SK-N-SH (cell line): Measurements from ENCODE around the gene CCRL2. TPM values are rescaled to one million over a fixed set of nuclear protein-coding genes. Genes with fewer than 3 reads are reported as not detected.

Experiments used
- CTCF ChIA-PET: fragments of 300-600, 350-600 bp; formaldehyde crosslinking; extraction: SDS; loops from one replicate; lab custom pipeline; 2021; lab: Yijun Ruan, JAX
- POLR2A ChIA-PET: fragments of 350-600 bp; sonication (Branson Sonifier 250); formaldehyde crosslinking; extraction: SDS; loops from one replicate; lab custom pipeline; 2020; ENCODE audit warnings: antibody characterized with exemption, inconsistent platforms; lab: Yijun Ruan, JAX
- DNase-seq: peaks from one replicate; pipeline ENCODE4 v3.0.0; 2012
- H2AFZ ChIP-seq: fragments of 200-600 bp; sonication (generic); 2 replicates; pipeline ENCODE4 v1.8.1; 2016; ENCODE audit warnings: antibody characterized with exemption, mild to moderate bottlenecking, low read depth
- H3F3A ChIP-seq: fragments of 200-600 bp; sonication (generic); replicated peaks from 2 replicates; pipeline ENCODE3; 2016; ENCODE audit warnings: antibody characterized with exemption, mild to moderate bottlenecking; ENCODE audit not compliant: insufficient read depth
- H3K27ac ChIP-seq, 2 experiments: fragments of 200-500 bp in 1 of 2; fragments of 200-600 bp in 1 of 2; sonication (Bioruptor generic) in 1 of 2; sonication (generic), shearing (Covaris generic) in 1 of 2; 2 replicates each; pipeline versions ENCODE4 v1.5.1 to v1.6.1; 2014 to 2016; ENCODE audit warnings: low read depth in 2 of 2, inconsistent platforms in 1 of 2, low read length in 1 of 2, mild to moderate bottlenecking in 1 of 2, mixed read lengths in 1 of 2
- H3K27me3 ChIP-seq: fragments of 200-600 bp; sonication (generic), shearing (Covaris generic); 2 replicates; pipeline ENCODE4 v1.6.1; 2016; ENCODE audit warnings: mixed run types; ENCODE audit not compliant: insufficient read depth
- H3K36me3 ChIP-seq, 2 experiments: fragments of 200-500 bp in 1 of 2; fragments of 200-600 bp in 1 of 2; sonication (Bioruptor generic) in 1 of 2; sonication (generic) in 1 of 2; replicated peaks in 1 of 2; 2 replicates each; pipeline versions ENCODE3 to v1.5.1; 2014 to 2016; ENCODE audit warnings: low read length in 1 of 2, mild to moderate bottlenecking in 1 of 2; ENCODE audit not compliant: insufficient read depth in 2 of 2, control insufficient read depth in 1 of 2
- H3K4me1 ChIP-seq, 2 experiments: fragments of 200-500 bp in 1 of 2; fragments of 200-600 bp in 1 of 2; sonication (Bioruptor generic) in 1 of 2; sonication (generic), shearing (Covaris generic) in 1 of 2; 2 replicates each; pipeline versions ENCODE4 v1.5.1 to v1.6.1; 2014 to 2016; ENCODE audit warnings: low read depth in 1 of 2, low read length in 1 of 2, mixed run types in 1 of 2; ENCODE audit not compliant: insufficient read depth in 2 of 2, control insufficient read depth in 1 of 2
- H3K4me2 ChIP-seq: fragments of 200-600 bp; sonication (generic), shearing (Covaris generic); 2 replicates; pipeline ENCODE4 v1.6.1; 2017; ENCODE audit warnings: mixed run types
- H3K4me3 ChIP-seq, 2 experiments: fragments of 200-500 bp in 1 of 2; fragments of 200-600 bp in 1 of 2; sonication (Bioruptor generic) in 1 of 2; sonication (generic), shearing (Covaris generic) in 1 of 2; 2 replicates each; pipeline versions ENCODE4 v1.5.1 to v1.8.1; 2014 to 2016; ENCODE audit warnings: low read depth in 2 of 2, inconsistent platforms in 1 of 2, low read length in 1 of 2, mild to moderate bottlenecking in 1 of 2, mixed read lengths in 1 of 2, moderate library complexity in 1 of 2
- H3K79me2 ChIP-seq: fragments of 200-600 bp; sonication (generic); 2 replicates; pipeline ENCODE4 v1.8.1; 2017; ENCODE audit warnings: mild to moderate bottlenecking; ENCODE audit not compliant: insufficient read depth
- H3K9ac ChIP-seq: fragments of 200-600 bp; sonication (generic); 2 replicates; pipeline ENCODE4 v1.6.1; 2017; ENCODE audit warnings: mixed run types
- H3K9me2 ChIP-seq: fragments of 200-600 bp; sonication (generic); 2 replicates; pipeline ENCODE4 v1.6.1; 2017; ENCODE audit warnings: mixed run types
- H3K9me3 ChIP-seq: fragments of 200-600 bp; sonication (generic); 2 replicates; pipeline ENCODE4 v1.6.1; 2017; ENCODE audit warnings: mixed run types, mild to moderate bottlenecking, moderate library complexity
- H4K20me1 ChIP-seq: fragments of 200-600 bp; sonication (generic); 2 replicates; pipeline ENCODE4 v1.6.1; 2017; ENCODE audit warnings: mild to moderate bottlenecking, mixed run types; ENCODE audit not compliant: insufficient read depth
- CHD2 ChIP-seq: fragments of 150-350 bp; IDR thresholded peaks from 2 replicates; pipeline ENCODE4 v1.6.1; 2018; ENCODE audit warnings: low read length; ENCODE audit not compliant: partially characterized antibody
- EP300 ChIP-seq, 2 experiments: IDR thresholded peaks; 2 replicates each; pipeline versions ENCODE4 v1.4.0 to v1.6.1; 2012; ENCODE audit warnings: borderline replicate concordance in 1 of 2, low read depth in 1 of 2, low read length in 1 of 2
- FOSL2 ChIP-seq: IDR thresholded peaks from 2 replicates; pipeline ENCODE4 v1.4.0; 2012; ENCODE audit warnings: low read depth, mild to moderate bottlenecking, moderate library complexity, borderline replicate concordance
- FOXJ3 ChIP-seq: sonication (generic); formaldehyde crosslinking; IDR thresholded peaks from 2 replicates; pipeline ENCODE4 v1.5.1; 2020; ENCODE audit warnings: mild to moderate bottlenecking, missing genetic modification reagents
- GABPA ChIP-seq: IDR thresholded peaks from 2 replicates; pipeline ENCODE4 v1.4.0; 2012; ENCODE audit warnings: low read depth, mild to moderate bottlenecking
- MEF2A ChIP-seq: IDR thresholded peaks from 2 replicates; pipeline ENCODE4 v1.4.0; 2012; ENCODE audit warnings: low read depth, borderline replicate concordance
- MXI1 ChIP-seq: IDR thresholded peaks from 2 replicates; pipeline ENCODE4 v1.6.1; 2012; ENCODE audit warnings: mild to moderate bottlenecking, low read depth, low read length, improper control_type of control experiment
- NFIC ChIP-seq: IDR thresholded peaks from 2 replicates; pipeline ENCODE4 v1.4.0; 2012; ENCODE audit warnings: borderline replicate concordance
- NRF1 ChIP-seq: IDR thresholded peaks from 2 replicates; pipeline ENCODE4 v1.6.1; 2012; ENCODE audit warnings: low read depth, mild to moderate bottlenecking, low read length
- RFX5 ChIP-seq: IDR thresholded peaks from 2 replicates; pipeline ENCODE4 v1.6.1; 2012; ENCODE audit warnings: mild to moderate bottlenecking, improper control_type of control experiment, low read length
- RXRA ChIP-seq: IDR thresholded peaks from 2 replicates; pipeline ENCODE4 v1.4.0; 2012; ENCODE audit warnings: low read depth, mild to moderate bottlenecking, borderline replicate concordance
- TAF1 ChIP-seq: IDR thresholded peaks from 2 replicates; pipeline ENCODE4 v1.6.1; 2012; ENCODE audit warnings: low read depth, mild to moderate bottlenecking, low read length, moderate library complexity, borderline replicate concordance
- TCF12 ChIP-seq: IDR thresholded peaks from 2 replicates; pipeline ENCODE4 v1.4.0; 2012
- WGBS: methylation state at CpG from one replicate; pipeline ENCODE4 v1.1.6; 2017; ENCODE audit warnings: low lambda C conversion rate; 5-methylcytosine and 5-hydroxymethylcytosine counted together
- polyA plus RNA-seq, 3 experiments: library from polyadenylated mRNA; depleted of rRNA; stranded (reverse); fragments of >200 nt; gene quantifications; 2 replicates each; pipeline ENCODE4 v1.2.3, GENCODE V29; 2012
- TF ChIP-seq, protein P1 (sequence below): fragments of 200-600 bp; sonication (generic); IDR thresholded peaks from 2 replicates; pipeline ENCODE4 v1.6.1; 2017; ENCODE audit warnings: antibody characterized with exemption, mild to moderate bottlenecking, moderate library complexity
- TF ChIP-seq, protein P2 (sequence below): IDR thresholded peaks from 2 replicates; pipeline ENCODE4 v1.4.0; 2012; ENCODE audit warnings: low read depth, borderline replicate concordance
- TF ChIP-seq, protein P3 (sequence below): fragments of 150-350 bp; IDR thresholded peaks from 2 replicates; pipeline ENCODE4 v1.6.1; 2016; ENCODE audit warnings: mild to moderate bottlenecking, low read depth, low read length

The CCRL2 gene
- polyA plus RNA-seq, 1 of the 3 experiments (the other 2 are of a cell fraction), result not detected

DNA sequence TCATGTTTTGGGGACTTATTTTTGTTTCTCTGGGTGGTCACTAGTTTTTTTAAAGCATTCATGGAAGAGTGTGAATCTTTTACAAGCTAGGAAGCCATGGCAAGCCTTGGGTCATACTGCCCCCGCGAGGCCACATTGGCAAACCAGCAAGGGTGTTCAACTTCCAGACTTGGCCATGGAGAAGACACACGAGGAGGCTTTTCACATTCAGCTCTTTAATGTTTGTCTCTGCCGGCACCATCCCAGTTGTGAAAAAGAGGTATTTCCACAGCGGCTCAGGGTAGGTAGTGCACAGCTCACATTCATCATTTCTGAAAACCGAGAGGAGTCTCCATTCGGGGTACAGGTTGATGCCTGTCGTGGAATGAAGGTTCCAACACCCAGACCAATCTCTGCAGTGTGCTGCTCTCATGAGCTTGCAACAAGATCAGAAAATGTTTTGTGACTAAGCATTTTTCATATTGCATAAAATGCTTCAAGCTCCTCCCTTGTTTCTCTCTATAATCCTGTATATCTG lies 28.6 kb upstream of the CCRL2 start (continued):
- TF ChIP-seq TAF1 (no peak), CHD2 (no peak), MXI1 (no peak), FOSL2 (no peak), EP300 (IDR thresholded peaks at IDR 0.05; ENCODE audit: borderline replicate concordance in 1 of 2, low read depth in 1 of 2, low read length in 1 of 2) (no peak), RXRA (no peak), FOXJ3 (CRISPR knock-in tag) (no peak), NRF1 (no peak), RFX5 (no peak), TCF12 (no peak), NFIC (no peak), GABPA (no peak), MEF2A (no peak)
- TF ChIP-seq, protein P1, sequence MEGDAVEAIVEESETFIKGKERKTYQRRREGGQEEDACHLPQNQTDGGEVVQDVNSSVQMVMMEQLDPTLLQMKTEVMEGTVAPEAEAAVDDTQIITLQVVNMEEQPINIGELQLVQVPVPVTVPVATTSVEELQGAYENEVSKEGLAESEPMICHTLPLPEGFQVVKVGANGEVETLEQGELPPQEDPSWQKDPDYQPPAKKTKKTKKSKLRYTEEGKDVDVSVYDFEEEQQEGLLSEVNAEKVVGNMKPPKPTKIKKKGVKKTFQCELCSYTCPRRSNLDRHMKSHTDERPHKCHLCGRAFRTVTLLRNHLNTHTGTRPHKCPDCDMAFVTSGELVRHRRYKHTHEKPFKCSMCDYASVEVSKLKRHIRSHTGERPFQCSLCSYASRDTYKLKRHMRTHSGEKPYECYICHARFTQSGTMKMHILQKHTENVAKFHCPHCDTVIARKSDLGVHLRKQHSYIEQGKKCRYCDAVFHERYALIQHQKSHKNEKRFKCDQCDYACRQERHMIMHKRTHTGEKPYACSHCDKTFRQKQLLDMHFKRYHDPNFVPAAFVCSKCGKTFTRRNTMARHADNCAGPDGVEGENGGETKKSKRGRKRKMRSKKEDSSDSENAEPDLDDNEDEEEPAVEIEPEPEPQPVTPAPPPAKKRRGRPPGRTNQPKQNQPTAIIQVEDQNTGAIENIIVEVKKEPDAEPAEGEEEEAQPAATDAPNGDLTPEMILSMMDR, result peak; percentile 65
- TF ChIP-seq, protein P2, sequence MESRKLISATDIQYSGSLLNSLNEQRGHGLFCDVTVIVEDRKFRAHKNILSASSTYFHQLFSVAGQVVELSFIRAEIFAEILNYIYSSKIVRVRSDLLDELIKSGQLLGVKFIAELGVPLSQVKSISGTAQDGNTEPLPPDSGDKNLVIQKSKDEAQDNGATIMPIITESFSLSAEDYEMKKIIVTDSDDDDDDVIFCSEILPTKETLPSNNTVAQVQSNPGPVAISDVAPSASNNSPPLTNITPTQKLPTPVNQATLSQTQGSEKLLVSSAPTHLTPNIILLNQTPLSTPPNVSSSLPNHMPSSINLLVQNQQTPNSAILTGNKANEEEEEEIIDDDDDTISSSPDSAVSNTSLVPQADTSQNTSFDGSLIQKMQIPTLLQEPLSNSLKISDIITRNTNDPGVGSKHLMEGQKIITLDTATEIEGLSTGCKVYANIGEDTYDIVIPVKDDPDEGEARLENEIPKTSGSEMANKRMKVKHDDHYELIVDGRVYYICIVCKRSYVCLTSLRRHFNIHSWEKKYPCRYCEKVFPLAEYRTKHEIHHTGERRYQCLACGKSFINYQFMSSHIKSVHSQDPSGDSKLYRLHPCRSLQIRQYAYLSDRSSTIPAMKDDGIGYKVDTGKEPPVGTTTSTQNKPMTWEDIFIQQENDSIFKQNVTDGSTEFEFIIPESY, result no peak

DNA sequence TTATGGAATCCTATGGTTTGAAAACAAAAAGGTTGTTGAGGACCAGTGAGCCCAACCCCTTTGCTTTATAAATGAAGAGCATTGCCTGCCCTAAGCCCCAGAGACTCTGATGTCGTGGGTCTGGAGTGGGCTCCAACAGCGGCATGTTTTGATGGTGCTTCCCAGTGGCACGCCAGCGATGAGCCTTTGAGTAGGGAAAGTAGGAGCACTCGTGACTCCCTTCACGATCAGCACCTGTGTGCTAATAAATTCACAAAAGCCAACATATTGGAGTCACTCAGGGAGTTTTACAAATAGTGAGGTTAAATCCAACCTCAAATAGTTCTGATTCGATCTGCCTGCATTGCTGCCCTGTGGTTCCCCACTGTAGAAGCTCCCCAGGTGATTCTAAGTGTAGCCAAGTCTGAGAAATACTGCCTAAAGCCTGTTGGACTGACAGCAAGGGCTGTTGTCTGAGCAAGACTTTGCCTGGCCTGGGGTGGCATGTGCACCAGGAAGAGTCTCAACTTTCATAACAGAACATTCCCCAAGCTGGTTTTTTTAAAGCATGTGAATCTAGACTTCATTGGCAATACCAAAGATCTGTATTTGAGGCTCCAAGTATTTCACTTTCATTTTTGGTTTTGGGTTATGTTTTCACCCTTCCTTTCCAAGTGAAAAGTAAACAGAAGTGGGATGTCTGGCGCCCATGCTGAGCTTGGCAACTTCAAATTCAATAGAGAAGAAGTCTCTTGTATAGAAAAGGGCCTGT lies 26.4 kb upstream of the CCRL2 start:
- Histone ChIP-seq H3F3A (no peaks in the 10 kb centered on the region), H3K4me3 (no peak overlapping the region), H3K4me2 (peak overlapping the region; percentile 64), H4K20me1 (no peaks in the 10 kb centered on the region), H3K4me1 (no peaks in the 10 kb centered on the region; a peak in 1 of 4 replicates), H3K27ac (no peak overlapping the region), H3K79me2 (no peaks in the 10 kb centered on the region), H3K36me3 (no peaks in the 10 kb centered on the region), H3K9me2 (no peaks in the 10 kb centered on the region), H3K27me3 (peaks cover 43% of the 10 kb centered on the region; the same call in 1 of the 2 replicates), H2AFZ (no peak overlapping the region), H3K9me3 (no peaks in the 10 kb centered on the region), H3K9ac (no peak overlapping the region)
- DNase-seq, result no peak
- 33% methylated on average over 7 of the region's 8 CpGs for WGBS
- CTCF ChIA-PET, result no interaction called here
- POLR2A ChIA-PET, result no interaction called here
- TF ChIP-seq, protein P3, sequence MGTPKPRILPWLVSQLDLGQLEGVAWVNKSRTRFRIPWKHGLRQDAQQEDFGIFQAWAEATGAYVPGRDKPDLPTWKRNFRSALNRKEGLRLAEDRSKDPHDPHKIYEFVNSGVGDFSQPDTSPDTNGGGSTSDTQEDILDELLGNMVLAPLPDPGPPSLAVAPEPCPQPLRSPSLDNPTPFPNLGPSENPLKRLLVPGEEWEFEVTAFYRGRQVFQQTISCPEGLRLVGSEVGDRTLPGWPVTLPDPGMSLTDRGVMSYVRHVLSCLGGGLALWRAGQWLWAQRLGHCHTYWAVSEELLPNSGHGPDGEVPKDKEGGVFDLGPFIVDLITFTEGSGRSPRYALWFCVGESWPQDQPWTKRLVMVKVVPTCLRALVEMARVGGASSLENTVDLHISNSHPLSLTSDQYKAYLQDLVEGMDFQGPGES, result no peak
- TF ChIP-seq MEF2A (no peak), EP300 (IDR thresholded peaks at IDR 0.05; ENCODE audit: borderline replicate concordance in 1 of 2, low read depth in 1 of 2, low read length in 1 of 2) (no peak)
